HG02642 (cell line): ENCODE results near the gene FSIP2.
A peak's percentile ranks its signal among the peaks of the same experiment; 100 is the strongest.

Experiments used
- ATAC-seq: cut with Tn5 transposase; IDR thresholded peaks from one replicate; pipeline ENCODE4 v1.9.1; 2021; ENCODE audit warnings: mild to moderate bottlenecking; ENCODE audit not compliant: unreplicated experiment, poor library complexity

The FSIP2 gene, protein sequence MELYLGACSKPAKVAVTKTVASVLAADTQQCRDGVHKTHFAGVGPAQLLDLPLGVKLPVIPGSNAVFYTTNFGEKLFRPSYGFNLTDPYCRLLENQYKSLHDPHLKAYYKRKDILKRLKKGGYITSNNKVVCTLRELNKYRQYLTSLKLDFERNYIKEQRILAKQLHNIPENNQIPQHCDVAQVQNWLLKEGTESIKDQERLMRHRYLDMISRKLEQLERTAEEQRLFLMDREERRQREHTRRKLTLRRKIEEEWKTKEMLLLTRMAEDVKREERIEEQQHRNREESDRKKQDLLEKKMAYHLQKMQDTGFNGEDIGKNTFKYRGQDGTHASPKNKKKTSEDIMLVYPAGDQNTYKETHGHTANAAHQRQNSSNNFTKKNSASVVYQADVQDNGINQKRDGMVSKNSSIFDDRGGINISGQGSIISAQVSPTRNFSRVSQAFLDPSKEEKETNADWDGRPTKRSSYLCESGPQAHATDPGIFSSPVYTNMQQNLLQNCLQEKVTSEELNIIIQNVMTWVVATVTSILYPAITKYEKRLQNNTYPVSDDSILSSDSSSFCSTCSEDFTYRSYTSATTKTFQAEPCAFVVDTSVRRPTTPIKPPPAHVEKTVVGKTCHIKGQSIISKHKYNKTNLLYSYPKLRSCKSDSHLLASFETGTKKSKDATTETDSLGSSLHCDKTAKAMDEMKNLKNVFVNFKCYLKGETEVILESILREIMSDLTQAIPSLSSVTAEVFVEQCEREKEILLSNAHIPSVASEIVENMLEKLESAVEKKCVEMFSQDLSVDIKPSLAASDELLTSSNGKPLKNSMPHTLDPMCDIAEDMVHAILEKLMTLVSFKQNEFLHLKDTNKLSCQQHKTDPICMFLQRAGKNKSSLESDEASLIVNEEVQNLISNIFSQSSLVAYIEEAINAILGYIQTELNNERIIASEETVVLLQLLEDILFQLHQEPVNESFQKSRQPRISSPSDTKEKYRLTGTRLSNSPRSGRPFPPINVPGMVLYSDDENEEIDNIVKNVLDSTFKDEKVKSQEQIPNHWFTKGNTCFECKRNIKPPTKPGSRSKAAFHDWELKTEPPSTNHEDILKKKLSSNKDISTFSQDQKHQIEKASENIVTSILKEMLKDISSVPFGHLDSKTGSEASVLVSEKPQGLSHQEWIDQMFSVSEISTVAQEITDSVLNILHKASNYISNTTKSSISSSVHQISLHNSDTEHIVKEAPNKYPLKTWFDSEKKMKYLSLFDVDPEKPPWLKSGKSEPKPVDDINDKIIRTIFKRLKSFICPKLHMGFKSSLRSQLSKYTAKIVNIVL (N-terminal part only)

DNA sequence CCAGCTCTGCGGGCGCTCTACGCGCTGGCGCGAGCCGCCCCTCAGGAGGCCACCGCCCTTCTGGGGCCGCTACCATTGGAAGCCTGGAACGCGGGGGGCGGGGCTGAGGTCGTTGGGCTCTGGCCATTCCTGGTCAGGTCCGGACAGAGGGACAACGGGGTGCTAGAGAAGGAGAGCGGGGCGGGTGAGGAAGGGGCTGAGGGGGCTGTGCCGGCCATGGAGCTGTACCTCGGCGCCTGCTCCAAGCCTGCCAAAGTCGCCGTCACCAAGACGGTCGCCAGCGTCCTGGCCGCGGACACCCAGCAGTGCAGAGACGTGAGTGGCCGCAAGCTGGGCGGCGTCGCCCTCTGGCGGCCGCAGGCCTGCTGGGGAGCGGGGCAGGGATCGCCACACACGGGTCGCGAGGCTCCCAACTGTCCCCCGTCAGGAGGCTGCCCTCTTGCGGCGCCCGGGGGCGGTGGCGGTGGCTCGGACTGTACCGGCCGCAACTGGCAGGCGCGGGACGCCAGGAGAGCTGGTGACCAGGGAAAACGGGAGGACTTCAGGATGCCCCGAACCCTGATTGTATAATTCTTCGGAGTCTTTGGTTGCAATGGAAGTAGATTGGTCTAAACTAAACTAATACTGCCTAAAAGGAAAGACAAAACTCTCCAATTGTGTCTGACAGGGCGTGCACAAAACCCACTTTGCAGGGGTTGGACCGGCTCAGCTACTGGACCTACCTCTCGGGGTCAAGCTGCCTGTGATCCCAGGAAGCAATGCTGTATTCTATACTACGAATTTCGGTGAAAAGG, at the start of gene FSIP2:
FSIP2 (plus strand) TSS at position 126 of the 794 bp plus-strand sequence; CDS start at position 217, 91 bp downstream.
- ATAC-seq, result peak; percentile 98

DNA sequence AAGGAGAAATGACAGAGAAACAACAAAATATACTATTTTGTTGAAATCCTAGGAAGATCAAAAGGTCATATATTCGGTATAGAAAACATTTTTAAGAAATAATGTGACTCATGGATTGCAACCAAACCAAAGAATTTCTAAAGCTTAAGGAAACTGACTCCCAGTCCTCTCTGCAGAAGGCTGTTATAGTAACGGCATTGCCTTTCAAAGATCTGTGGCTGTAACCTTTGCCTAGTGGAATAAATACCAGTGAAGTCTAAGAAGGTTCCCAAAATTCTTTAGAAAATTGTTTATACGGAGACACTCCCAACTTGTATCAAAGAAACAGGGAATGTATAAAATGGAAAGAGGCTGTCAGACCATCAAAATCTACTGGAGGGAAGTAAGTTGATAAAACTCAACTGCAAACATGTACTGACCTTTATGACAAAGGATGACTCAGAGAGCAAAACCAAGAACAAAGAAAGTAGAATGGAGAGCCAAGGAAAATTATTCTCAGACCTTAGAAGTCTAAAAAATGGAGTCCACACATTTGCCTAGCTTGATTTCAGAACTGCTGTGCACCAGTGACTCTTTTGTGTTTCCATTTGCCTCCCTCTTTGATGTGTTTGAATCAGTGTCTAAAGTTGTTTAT, 48.6 kb upstream of the FSIP2 start:
- no peak for ATAC-seq

DNA sequence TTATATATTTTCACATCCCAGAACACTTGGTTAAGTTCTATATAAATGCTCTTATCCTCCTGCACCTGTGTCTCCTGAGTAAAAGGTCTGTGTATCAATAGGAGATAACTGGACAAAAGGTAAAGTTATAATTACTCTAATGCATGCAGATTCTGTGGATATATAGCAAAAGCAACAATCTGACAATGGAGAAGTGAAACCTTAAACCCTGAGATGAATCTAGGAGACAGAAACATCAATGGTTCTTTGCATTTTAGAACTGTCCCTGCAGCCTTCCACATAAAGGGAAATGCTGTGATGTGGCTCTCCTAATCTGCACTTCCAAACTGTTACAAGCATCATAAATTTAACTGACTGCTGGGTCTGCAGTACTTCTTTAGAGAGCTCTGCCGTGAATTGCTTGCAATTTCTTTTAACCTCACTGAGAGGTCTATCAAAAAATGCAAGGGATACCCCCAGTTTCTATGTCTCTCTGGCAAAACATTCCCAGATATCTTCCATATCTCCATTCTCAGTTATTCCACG, 42.8 kb upstream of the FSIP2 start:
- ATAC-seq, result no peak

DNA sequence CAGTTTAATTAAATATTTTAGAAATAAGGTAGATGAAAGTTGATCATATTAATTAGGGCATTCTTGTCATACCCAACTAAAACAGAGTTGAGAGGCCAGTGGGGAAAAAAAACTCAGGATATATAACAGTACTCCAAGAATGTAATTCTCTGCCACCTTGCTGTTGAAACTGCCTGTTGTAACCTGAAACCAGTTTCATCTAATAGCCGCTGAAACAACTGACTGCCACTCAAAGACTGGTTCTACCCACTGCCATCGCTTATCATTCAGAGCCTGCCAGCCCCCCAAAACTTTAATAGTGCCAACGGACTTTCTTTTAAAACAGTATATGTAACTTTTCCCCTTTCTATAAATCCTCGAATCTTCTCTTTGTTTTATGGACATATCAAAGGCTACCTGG, 37.7 kb upstream of the FSIP2 start:
- no peak for ATAC-seq

GRCh38 chr2:185734658-185735057, 3.9 kb upstream of the FSIP2 start:
- no peak for ATAC-seq

- ATAC-seq, result no peak
Measured at GRCh38 chr2:185736210-185736609, 2.4 kb upstream of the FSIP2 start.

DNA sequence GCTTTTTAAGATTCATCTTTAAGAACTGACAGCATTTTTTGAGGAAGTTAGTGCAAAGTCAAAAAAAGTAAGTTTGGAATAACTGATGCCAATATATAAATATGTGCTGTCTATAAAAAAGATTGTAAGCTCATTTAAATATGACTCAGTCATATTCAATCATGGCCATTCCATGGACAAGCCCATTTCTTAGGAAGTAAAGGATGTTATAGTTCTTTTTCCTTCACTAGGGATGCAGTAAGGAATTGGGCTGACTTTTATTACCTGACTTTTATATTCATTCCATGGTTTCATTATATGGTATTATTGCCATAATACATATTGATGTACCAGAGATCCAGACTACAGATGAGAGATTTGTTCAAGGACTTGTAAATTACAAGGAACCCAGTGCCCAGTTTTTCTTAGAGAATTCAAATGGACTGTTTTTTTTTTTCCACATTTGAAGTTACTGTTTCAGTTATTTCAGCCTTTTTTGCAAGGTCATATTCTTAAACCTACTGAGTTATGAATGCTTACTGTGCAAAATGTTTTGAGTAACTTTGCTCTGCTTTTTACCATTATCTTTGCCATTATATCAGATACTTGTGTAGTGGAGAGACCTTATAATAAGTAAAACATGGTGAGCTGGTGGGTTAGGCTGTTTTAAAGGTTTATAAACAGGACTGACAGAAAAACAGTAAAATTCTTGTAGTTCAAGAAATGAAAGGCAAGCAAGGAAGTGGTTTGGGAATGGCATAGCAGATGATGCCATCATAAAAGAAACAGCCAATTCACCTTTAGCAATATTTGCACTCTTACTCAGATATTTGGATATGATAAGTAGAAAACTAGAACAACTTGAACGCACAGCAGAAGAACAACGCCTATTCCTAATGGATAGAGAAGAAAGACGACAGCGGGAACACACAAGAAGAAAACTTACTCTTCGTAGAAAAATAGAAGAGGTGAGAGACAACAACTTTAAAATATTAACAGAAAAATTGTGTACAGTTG, 7.6 kb downstream of the FSIP2 start:
- ATAC-seq, result no peak

DNA sequence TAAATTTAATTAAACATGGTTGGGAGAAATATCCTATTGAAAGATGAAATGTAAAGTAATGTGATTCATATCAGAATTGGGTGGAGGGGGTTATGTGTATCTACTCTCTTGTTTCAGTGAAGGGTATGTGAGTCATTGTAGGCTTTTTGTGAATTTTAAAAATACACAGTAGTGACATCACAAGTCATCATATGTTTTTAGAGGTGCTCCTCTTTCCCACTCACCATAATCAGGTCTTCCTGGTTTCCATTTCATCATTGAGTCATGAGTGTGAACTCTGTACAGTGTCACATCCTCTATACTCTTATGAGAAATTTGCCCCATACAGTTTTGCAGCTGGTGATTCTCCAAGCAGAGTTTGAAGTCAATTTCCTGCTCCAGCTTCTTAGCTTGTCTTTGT, 18.8 kb downstream of the FSIP2 start:
- ATAC-seq, result no peak

- ATAC-seq, result no peak
Measured at GRCh38 chr2:185771396-185771795, 32.8 kb downstream of the FSIP2 start.

DNA sequence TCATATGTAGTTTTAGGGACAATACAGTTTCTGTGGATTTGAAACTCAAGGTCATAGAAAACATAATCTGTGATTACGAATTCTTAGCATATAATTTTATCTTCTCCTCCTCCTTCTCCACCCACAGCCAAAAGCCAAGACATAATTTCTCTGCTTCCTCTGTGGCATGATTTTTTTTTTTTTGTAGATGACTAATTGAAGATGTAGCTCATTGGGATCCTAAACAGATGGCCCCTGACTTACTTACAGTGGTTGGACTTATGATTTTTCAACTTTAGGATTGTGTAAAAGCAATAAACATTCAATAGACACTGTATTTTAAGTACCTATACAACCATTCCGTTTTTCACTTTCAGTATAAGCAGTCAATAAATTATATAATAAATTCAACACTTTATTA, 42.3 kb downstream of the FSIP2 start:
- ATAC-seq, result no peak

- no peak for ATAC-seq
Measured at GRCh38 chr2:185782223-185782769, 43.7 kb downstream of the FSIP2 start.

GRCh38 chr2:185785156-185785555, 46.6 kb downstream of the FSIP2 start:
- ATAC-seq, result no peak

GRCh38 chr2:185785851-185786473, 47.4 kb downstream of the FSIP2 start:
- peak; percentile 60 for ATAC-seq

- ATAC-seq, result no peak
Measured at GRCh38 chr2:185787227-185788145, 48.9 kb downstream of the FSIP2 start.

DNA sequence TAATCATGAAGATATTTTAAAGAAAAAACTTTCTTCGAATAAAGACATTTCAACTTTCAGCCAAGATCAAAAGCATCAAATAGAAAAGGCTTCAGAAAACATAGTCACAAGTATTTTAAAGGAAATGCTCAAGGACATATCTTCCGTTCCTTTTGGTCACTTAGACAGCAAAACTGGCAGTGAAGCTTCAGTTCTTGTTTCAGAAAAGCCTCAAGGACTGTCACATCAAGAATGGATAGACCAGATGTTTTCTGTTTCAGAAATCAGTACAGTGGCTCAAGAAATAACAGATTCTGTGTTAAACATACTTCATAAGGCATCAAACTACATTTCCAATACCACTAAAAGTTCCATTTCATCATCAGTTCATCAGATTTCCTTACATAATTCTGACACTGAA, 51.8 kb downstream of the FSIP2 start:
- ATAC-seq, result no peak
